CD4-positive, alpha-beta T cell treated with Interleukin-4 for 4 hours (primary cell): ENCODE results near the gene DAPK1.

ENCODE experiments used
- DNase-seq: peaks from one replicate; pipeline ENCODE4 v3.0.0-alpha.2; 2020

Gene DAPK1

GRCh38 chr9:87597710-87598443, 100.2 kb downstream of the DAPK1 start:
- no peak for DNase-seq

GRCh38 chr9:87599901-87600610, 102.4 kb downstream of the DAPK1 start:
- DNase-seq = no peak

GRCh38 chr9:87601176-87601575, 103.5 kb downstream of the DAPK1 start:
- DNase-seq = no peak

GRCh38 chr9:87601595-87601994, 103.9 kb downstream of the DAPK1 start:
- no peak for DNase-seq

- DNase-seq = no peak
Measured at GRCh38 chr9:87602933-87603643, 105.4 kb downstream of the DAPK1 start.

GRCh38 chr9:87603854-87604490, 106.3 kb downstream of the DAPK1 start:
- no peak for DNase-seq

- DNase-seq = no peak
Measured at GRCh38 chr9:87604886-87605588, 107.4 kb downstream of the DAPK1 start.

- no peak for DNase-seq
Measured at GRCh38 chr9:87605676-87606075, 108.0 kb downstream of the DAPK1 start.

GRCh38 chr9:87606841-87607521, 109.3 kb downstream of the DAPK1 start:
- no peak for DNase-seq

GRCh38 chr9:87607859-87608258, 110.2 kb downstream of the DAPK1 start:
- no peak for DNase-seq

- no peak for DNase-seq
Measured at GRCh38 chr9:87609002-87609401, 111.3 kb downstream of the DAPK1 start.

GRCh38 chr9:87609486-87609885, 111.8 kb downstream of the DAPK1 start:
- DNase-seq = no peak

- DNase-seq = no peak
Measured at GRCh38 chr9:87610200-87611155, 112.8 kb downstream of the DAPK1 start.

- DNase-seq = no peak
Measured at GRCh38 chr9:87611776-87612175, 114.1 kb downstream of the DAPK1 start.

GRCh38 chr9:87612536-87612935, 114.9 kb downstream of the DAPK1 start:
- DNase-seq = no peak

- no peak for DNase-seq
Measured at GRCh38 chr9:87613265-87614111, 115.8 kb downstream of the DAPK1 start.

GRCh38 chr9:87614397-87614796, 116.7 kb downstream of the DAPK1 start:
- DNase-seq = no peak

- DNase-seq = no peak
Measured at GRCh38 chr9:87615136-87615535, 117.5 kb downstream of the DAPK1 start.

GRCh38 chr9:87615547-87616148, 118.0 kb downstream of the DAPK1 start:
- no peak for DNase-seq
